Lower leg skin (tissue), 3 donors: Measurements from ENCODE around the gene SEMA7A.

Experiments
- CTCF ChIP-seq, 3 donors: fragments of 450-650 bp; IDR thresholded peaks; one replicate each; pipeline ENCODE4 v1.5.1; 2016; ENCODE audit warnings: antibody characterized with exemption in 3 of 3, mild to moderate bottlenecking in 3 of 3, moderate library complexity in 2 of 3
- POLR2A ChIP-seq, 2 donors: fragments of 450-650 bp; IDR thresholded peaks; one replicate each; pipeline ENCODE4 v1.6.1; 2016 to 2017; ENCODE audit warnings: antibody characterized with exemption in 2 of 2, mild to moderate bottlenecking in 1 of 2, moderate library complexity in 1 of 2

GRCh38 chr15:74451861-74452835 is 18.4 kb upstream of the SEMA7A start:
- TF ChIP-seq CTCF (IDR thresholded peaks at IDR 0.05) (no peak), POLR2A (IDR thresholded peaks at IDR 0.05) (no peak)
